ENCODE measurements around the gene SBF2. TPM values are rescaled to one million over a fixed set of nuclear protein-coding genes. Genes with fewer than 3 reads are reported as not detected.
"Not testable (repeated sequence)": the region's sequence is repeated elsewhere in the genome, so short reads cannot be mapped to it uniquely, and the experiment has no call there.

The SBF2 gene
- total RNA-seq, 1 donor from 2014 or later, result 24.0 TPM

- Histone ChIP-seq H3K36me3 (ENCODE audit: control insufficient read depth, insufficient read depth, low read length) (no peaks in the 10 kb centered on the region), H3K4me3 (ENCODE audit: low read depth, low read length) (no peak overlapping the region), H3K27me3 (ENCODE audit: control insufficient read depth, insufficient read depth, low read length) (no peaks in the 10 kb centered on the region)
- no peak for FAIRE-seq
- no peak for TF ChIP-seq CTCF (IDR thresholded peaks at IDR 0.05; ENCODE audit: insufficient read depth, low read length, severe bottlenecking)
- no peak for DNase-seq (ENCODE audit: low read depth)
Measured at GRCh38 chr11:10004526-10005113, 289.4 kb downstream of the SBF2 start.

DNA sequence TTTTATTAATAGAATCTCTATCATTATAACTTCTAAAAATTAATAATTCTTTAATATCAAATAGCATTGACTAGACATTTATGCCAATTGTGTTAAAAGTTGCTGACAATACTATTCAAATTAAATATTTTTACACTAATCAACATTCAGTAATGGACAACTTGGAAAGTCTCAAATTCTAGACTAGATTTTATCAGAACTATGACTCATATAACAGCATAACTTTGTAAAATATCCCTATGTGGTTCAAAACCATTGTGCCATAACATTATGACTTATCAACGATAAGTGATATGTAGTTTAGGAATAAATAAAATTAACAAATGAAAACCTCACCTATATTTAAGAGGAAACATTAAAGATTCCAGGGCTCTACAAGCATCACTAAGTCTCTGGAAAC, 291.8 kb downstream of the SBF2 start:
- FAIRE-seq, result no peak
- H3K36me3 ChIP-seq (ENCODE audit: control insufficient read depth, insufficient read depth, low read length), result no peaks in the 10 kb centered on the region
- no peaks in the 10 kb centered on the region for H3K27me3 ChIP-seq (ENCODE audit: control insufficient read depth, insufficient read depth, low read length)
- no peak overlapping the region for H3K4me3 ChIP-seq (ENCODE audit: low read depth, low read length)
- no peak for TF ChIP-seq CTCF (IDR thresholded peaks at IDR 0.05; ENCODE audit: insufficient read depth, low read length, severe bottlenecking)
- DNase-seq (ENCODE audit: low read depth), result no peak

DNA sequence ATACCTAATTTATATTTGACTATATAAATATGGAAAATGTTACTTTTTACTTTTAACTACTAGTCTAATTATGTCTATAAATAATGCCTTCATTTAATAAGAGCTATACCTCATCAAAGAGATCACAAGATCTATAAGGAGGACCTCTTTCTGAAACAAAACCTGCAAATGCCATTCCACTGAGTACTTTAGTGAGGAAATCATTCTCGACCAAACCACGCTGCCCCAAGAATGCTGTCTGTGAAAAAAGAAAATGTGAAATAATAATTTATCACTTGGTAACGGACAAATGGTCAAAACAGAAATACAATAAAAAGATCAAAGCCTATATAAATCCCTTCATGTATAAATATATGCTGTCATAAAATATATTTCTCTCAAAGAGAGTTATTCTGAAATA, 301.7 kb downstream of the SBF2 start:
- FAIRE-seq, result no peak
- no peak for DNase-seq (ENCODE audit: low read depth)
- H3K4me3 ChIP-seq (ENCODE audit: low read depth, low read length), result no peak overlapping the region
- no peaks in the 10 kb centered on the region for H3K36me3 ChIP-seq (ENCODE audit: control insufficient read depth, insufficient read depth, low read length)
- TF ChIP-seq CTCF (IDR thresholded peaks at IDR 0.05; ENCODE audit: insufficient read depth, low read length, severe bottlenecking), result no peak
- H3K27me3 ChIP-seq (ENCODE audit: control insufficient read depth, insufficient read depth, low read length), result no peaks in the 10 kb centered on the region

GRCh38 chr11:9990221-9990973, 303.6 kb downstream of the SBF2 start:
- FAIRE-seq (no peak), DNase-seq (ENCODE audit: low read depth) (peak; percentile 13)
- no peaks in the 10 kb centered on the region for H3K27me3 ChIP-seq (ENCODE audit: control insufficient read depth, insufficient read depth, low read length)
- H3K4me3 ChIP-seq (ENCODE audit: low read depth, low read length), result no peak overlapping the region
- no peaks in the 10 kb centered on the region for H3K36me3 ChIP-seq (ENCODE audit: control insufficient read depth, insufficient read depth, low read length)
- no peak for TF ChIP-seq CTCF (IDR thresholded peaks at IDR 0.05; ENCODE audit: insufficient read depth, low read length, severe bottlenecking)

DNA sequence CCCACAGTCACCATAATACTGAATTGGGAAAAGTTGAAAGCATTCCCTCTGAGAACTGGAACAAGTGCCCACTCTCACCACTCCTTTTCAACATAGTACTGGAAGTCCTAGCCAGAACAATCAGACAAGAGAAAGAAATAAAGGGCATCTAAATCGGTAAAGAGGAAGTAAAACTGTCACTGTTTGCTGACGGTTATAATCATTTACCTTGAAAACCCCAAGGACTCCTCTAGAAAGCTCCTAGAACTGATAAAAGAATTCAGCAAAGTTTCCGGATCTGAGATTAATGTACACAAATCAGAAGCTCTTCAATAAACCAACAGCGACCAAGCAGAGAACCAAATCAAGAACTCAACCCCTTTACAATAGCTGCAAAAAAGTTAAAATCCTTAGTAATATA, 306.7 kb downstream of the SBF2 start:
- not testable (repeated sequence) for FAIRE-seq; H3K27me3 ChIP-seq (ENCODE audit: control insufficient read depth, insufficient read depth, low read length); H3K4me3 ChIP-seq (ENCODE audit: low read depth, low read length); DNase-seq (ENCODE audit: low read depth); H3K36me3 ChIP-seq (ENCODE audit: control insufficient read depth, insufficient read depth, low read length)

- Histone ChIP-seq H3K4me3 (ENCODE audit: low read depth, low read length) (no peak overlapping the region), H3K36me3 (ENCODE audit: control insufficient read depth, insufficient read depth, low read length) (no peaks in the 10 kb centered on the region), H3K27me3 (ENCODE audit: control insufficient read depth, insufficient read depth, low read length) (no peaks in the 10 kb centered on the region)
- no peak for TF ChIP-seq CTCF (IDR thresholded peaks at IDR 0.05; ENCODE audit: insufficient read depth, low read length, severe bottlenecking)
- peak; percentile 46 for DNase-seq (ENCODE audit: low read depth)
- no peak for FAIRE-seq
Measured at GRCh38 chr11:9982796-9983579, 311.0 kb downstream of the SBF2 start.

Measured in bronchial epithelial cell (primary cell).